ENCODE results near the gene ANTXR2. TPM values are rescaled to one million over a fixed set of nuclear protein-coding genes. Genes with fewer than 3 reads are reported as not detected.

Gene ANTXR2
- total and polyA plus RNA-seq, 2 of the 13 experiments (the other 11 are each of a cell fraction or from before 2014, with no cell fraction given) = 4.6 to 14.5 TPM

DNA sequence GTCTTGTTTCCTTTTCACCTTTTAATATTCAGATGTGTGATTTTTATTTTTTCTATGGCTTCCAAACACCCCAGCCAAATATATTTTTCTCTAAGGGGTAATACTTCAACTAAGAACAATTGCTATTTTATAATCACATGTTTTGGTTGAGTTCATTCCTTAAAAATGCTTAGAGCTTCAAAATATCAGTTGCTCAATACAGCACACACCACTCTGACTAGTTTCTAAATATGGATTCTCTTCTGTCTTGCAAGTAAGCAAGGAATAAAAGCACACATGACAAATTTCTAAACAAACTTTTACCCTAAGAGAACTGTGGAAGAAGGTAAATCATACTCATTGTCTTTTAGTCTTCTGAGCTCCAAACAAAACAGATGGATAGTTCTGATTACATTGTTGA is 27.2 kb downstream of the ANTXR2 start:
- no peak overlapping the region for H3K4me3 ChIP-seq (replicated peaks in 1 of 3; ENCODE audit: insufficient read depth in 1 of 3, low read depth in 2 of 3, low read length in 3 of 3)
- H2AFZ ChIP-seq (ENCODE audit: low read length) = no peak overlapping the region
- CTCF ChIA-PET (ENCODE audit: low intra/inter-chr PET ratio, low total read pairs) = no interaction called here
- ATAC-seq = no peak
- in situ Hi-C loops (cut with HindIII; ENCODE audit: extremely low pct_ligation_motif_present, low pct_unique_long_range_greater_than_20kb) (no loop called here), intact Hi-C loops (cut with micrococcal nuclease; ENCODE audit: unreplicated experiment) (no loop called here)
- no peaks in the 10 kb centered on the region for H3K36me3 ChIP-seq (replicated peaks in 1 of 2; ENCODE audit: control insufficient read depth in 1 of 2, insufficient read depth in 2 of 2, low read length in 2 of 2)
- H3K9me3 ChIP-seq (ENCODE audit: low read length) = no peaks in the 10 kb centered on the region
- H4K20me1 ChIP-seq (ENCODE audit: insufficient read depth, low read length) = no peaks in the 10 kb centered on the region
- H3K4me2 ChIP-seq (ENCODE audit: low read depth, low read length) = no peak overlapping the region
- H3K79me2 ChIP-seq (ENCODE audit: insufficient read depth, low read length) = no peaks in the 10 kb centered on the region
- DNase-seq (ENCODE audit: low spot score) = no peak
- no peak overlapping the region for H3K27ac ChIP-seq (ENCODE audit: extremely low read length, insufficient read depth, low read length)
- H3K4me1 ChIP-seq (ENCODE audit: insufficient read depth, low read length) = no peaks in the 10 kb centered on the region
- POLR2A ChIA-PET = no interaction called here
- H3K9ac ChIP-seq (ENCODE audit: insufficient read depth, low read depth, low read length) = no peak overlapping the region
- no TSS peak for BruUV-seq (replicated peaks)
- H3K27me3 ChIP-seq (ENCODE audit: control insufficient read depth in 1 of 2, insufficient read depth in 2 of 2, low read length in 2 of 2) = no peaks in the 10 kb centered on the region
- no peak for FAIRE-seq
- TF ChIP-seq, protein P1, sequence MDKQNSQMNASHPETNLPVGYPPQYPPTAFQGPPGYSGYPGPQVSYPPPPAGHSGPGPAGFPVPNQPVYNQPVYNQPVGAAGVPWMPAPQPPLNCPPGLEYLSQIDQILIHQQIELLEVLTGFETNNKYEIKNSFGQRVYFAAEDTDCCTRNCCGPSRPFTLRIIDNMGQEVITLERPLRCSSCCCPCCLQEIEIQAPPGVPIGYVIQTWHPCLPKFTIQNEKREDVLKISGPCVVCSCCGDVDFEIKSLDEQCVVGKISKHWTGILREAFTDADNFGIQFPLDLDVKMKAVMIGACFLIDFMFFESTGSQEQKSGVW (CRISPR knock-in tag; IDR thresholded peaks at IDR 0.05; ENCODE audit: borderline replicate concordance) = no peak
- TF ChIP-seq, protein P2, sequence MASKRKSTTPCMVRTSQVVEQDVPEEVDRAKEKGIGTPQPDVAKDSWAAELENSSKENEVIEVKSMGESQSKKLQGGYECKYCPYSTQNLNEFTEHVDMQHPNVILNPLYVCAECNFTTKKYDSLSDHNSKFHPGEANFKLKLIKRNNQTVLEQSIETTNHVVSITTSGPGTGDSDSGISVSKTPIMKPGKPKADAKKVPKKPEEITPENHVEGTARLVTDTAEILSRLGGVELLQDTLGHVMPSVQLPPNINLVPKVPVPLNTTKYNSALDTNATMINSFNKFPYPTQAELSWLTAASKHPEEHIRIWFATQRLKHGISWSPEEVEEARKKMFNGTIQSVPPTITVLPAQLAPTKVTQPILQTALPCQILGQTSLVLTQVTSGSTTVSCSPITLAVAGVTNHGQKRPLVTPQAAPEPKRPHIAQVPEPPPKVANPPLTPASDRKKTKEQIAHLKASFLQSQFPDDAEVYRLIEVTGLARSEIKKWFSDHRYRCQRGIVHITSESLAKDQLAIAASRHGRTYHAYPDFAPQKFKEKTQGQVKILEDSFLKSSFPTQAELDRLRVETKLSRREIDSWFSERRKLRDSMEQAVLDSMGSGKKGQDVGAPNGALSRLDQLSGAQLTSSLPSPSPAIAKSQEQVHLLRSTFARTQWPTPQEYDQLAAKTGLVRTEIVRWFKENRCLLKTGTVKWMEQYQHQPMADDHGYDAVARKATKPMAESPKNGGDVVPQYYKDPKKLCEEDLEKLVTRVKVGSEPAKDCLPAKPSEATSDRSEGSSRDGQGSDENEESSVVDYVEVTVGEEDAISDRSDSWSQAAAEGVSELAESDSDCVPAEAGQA (IDR thresholded peaks at IDR 0.05; ENCODE audit: low read depth) = no peak
- TF ChIP-seq, protein P2 (CRISPR knock-in tag; IDR thresholded peaks at IDR 0.05; ENCODE audit: borderline replicate concordance) = no peak
- TF ChIP-seq PHF8 (CRISPR knock-in tag; IDR thresholded peaks at IDR 0.05) (no peak), ZNF17 (CRISPR knock-in tag; IDR thresholded peaks at IDR 0.05) (no peak), POGZ (CRISPR knock-in tag; IDR thresholded peaks at IDR 0.05) (no peak), SP140L (CRISPR knock-in tag; IDR thresholded peaks at IDR 0.05; ENCODE audit: borderline replicate concordance) (no peak)
- TF ChIP-seq, protein P3, sequence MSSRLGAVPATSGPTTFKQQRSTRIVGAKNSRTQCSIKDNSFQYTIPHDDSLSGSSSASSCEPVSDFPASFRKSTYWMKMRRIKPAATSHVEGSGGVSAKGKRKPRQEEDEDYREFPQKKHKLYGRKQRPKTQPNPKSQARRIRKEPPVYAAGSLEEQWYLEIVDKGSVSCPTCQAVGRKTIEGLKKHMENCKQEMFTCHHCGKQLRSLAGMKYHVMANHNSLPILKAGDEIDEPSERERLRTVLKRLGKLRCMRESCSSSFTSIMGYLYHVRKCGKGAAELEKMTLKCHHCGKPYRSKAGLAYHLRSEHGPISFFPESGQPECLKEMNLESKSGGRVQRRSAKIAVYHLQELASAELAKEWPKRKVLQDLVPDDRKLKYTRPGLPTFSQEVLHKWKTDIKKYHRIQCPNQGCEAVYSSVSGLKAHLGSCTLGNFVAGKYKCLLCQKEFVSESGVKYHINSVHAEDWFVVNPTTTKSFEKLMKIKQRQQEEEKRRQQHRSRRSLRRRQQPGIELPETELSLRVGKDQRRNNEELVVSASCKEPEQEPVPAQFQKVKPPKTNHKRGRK (CRISPR knock-in tag; IDR thresholded peaks at IDR 0.05) = no peak
- TF ChIP-seq, protein P4, sequence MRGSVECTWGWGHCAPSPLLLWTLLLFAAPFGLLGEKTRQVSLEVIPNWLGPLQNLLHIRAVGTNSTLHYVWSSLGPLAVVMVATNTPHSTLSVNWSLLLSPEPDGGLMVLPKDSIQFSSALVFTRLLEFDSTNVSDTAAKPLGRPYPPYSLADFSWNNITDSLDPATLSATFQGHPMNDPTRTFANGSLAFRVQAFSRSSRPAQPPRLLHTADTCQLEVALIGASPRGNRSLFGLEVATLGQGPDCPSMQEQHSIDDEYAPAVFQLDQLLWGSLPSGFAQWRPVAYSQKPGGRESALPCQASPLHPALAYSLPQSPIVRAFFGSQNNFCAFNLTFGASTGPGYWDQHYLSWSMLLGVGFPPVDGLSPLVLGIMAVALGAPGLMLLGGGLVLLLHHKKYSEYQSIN (CRISPR knock-in tag; IDR thresholded peaks at IDR 0.05; ENCODE audit: borderline replicate concordance) = no peak
- TF ChIP-seq, protein P5, sequence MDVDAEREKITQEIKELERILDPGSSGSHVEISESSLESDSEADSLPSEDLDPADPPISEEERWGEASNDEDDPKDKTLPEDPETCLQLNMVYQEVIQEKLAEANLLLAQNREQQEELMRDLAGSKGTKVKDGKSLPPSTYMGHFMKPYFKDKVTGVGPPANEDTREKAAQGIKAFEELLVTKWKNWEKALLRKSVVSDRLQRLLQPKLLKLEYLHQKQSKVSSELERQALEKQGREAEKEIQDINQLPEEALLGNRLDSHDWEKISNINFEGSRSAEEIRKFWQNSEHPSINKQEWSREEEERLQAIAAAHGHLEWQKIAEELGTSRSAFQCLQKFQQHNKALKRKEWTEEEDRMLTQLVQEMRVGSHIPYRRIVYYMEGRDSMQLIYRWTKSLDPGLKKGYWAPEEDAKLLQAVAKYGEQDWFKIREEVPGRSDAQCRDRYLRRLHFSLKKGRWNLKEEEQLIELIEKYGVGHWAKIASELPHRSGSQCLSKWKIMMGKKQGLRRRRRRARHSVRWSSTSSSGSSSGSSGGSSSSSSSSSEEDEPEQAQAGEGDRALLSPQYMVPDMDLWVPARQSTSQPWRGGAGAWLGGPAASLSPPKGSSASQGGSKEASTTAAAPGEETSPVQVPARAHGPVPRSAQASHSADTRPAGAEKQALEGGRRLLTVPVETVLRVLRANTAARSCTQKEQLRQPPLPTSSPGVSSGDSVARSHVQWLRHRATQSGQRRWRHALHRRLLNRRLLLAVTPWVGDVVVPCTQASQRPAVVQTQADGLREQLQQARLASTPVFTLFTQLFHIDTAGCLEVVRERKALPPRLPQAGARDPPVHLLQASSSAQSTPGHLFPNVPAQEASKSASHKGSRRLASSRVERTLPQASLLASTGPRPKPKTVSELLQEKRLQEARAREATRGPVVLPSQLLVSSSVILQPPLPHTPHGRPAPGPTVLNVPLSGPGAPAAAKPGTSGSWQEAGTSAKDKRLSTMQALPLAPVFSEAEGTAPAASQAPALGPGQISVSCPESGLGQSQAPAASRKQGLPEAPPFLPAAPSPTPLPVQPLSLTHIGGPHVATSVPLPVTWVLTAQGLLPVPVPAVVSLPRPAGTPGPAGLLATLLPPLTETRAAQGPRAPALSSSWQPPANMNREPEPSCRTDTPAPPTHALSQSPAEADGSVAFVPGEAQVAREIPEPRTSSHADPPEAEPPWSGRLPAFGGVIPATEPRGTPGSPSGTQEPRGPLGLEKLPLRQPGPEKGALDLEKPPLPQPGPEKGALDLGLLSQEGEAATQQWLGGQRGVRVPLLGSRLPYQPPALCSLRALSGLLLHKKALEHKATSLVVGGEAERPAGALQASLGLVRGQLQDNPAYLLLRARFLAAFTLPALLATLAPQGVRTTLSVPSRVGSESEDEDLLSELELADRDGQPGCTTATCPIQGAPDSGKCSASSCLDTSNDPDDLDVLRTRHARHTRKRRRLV (CRISPR knock-in tag; IDR thresholded peaks at IDR 0.05) = no peak

All from HepG2 (cell line).